ENCODE measurements around the gene PHF21A. TPM values are rescaled to one million over a fixed set of nuclear protein-coding genes. Genes with fewer than 3 reads are reported as not detected.

The PHF21A gene
- total and polyA plus RNA-seq, 2 of the 13 experiments (the other 11 are each of a cell fraction or from before 2014, with no cell fraction given), result 4.1 to 34.6 TPM

DNA sequence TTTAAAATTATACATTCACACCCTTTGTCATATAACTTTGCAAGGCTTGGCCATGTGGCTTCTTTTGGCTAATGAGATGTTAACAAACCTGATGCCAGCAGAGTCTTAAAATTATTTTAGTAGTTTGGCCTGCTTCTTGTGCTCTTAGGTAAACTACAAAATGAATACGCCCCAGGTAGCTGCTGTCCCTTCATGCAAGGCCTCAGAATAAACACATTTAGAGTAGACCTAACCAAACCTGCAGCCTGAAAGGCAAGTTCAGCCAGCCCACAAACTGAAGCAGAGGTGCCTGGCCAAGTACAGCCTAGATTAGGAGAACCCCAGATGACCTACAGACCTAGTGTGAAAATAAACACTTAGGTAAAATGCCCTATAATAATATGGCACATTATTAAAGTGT is 50.2 kb downstream of the PHF21A start:
- H3K36me3 ChIP-seq (replicated peaks in 1 of 2; ENCODE audit: control insufficient read depth in 1 of 2, insufficient read depth in 2 of 2, low read length in 2 of 2), result peaks cover 0 to 1% of the 10 kb centered on the region in 2 experiments; a peak in 2 of 5 replicates
- FAIRE-seq (no peak), DNase-seq (ENCODE audit: low spot score) (no peak), ATAC-seq (no peak)
- H3K9ac ChIP-seq (ENCODE audit: insufficient read depth, low read depth, low read length), result no peak overlapping the region
- no peaks in the 10 kb centered on the region for H3K9me3 ChIP-seq (ENCODE audit: low read length)
- H3K4me2 ChIP-seq (ENCODE audit: low read depth, low read length), result no peak overlapping the region
- H3K27ac ChIP-seq (ENCODE audit: extremely low read length, insufficient read depth, low read length), result no peak overlapping the region
- no peak overlapping the region for H2AFZ ChIP-seq (ENCODE audit: low read length)
- H3K79me2 ChIP-seq (ENCODE audit: insufficient read depth, low read length), result no peaks in the 10 kb centered on the region
- TF ChIP-seq ZNF572 (CRISPR knock-in tag; IDR thresholded peaks at IDR 0.05) (no peak), ZNF24 (IDR thresholded peaks at IDR 0.05) (no peak), MBNL3 (CRISPR knock-in tag; conservative IDR thresholded peaks at IDR 0.05) (no peak), PTBP1 (IDR thresholded peaks at IDR 0.05; ENCODE audit: low read depth, low read length, poor library complexity, severe bottlenecking) (no peak), RBM39 (IDR thresholded peaks at IDR 0.05; ENCODE audit: low read depth, low read length, poor library complexity, severe bottlenecking) (no peak), ZNF3 (CRISPR knock-in tag; IDR thresholded peaks at IDR 0.05) (no peak), ZNF142 (CRISPR knock-in tag; IDR thresholded peaks at IDR 0.05) (no peak), ZNF652 (CRISPR knock-in tag; IDR thresholded peaks at IDR 0.05; ENCODE audit: borderline replicate concordance, low read depth) (no peak), MED1 (CRISPR knock-in tag; IDR thresholded peaks at IDR 0.05) (no peak), NFKBIZ (CRISPR knock-in tag; IDR thresholded peaks at IDR 0.05) (no peak), FOXA3 (CRISPR knock-in tag; IDR thresholded peaks at IDR 0.05) (no peak), ARNT (IDR thresholded peaks at IDR 0.05) (no peak)
- TF ChIP-seq, protein P1, sequence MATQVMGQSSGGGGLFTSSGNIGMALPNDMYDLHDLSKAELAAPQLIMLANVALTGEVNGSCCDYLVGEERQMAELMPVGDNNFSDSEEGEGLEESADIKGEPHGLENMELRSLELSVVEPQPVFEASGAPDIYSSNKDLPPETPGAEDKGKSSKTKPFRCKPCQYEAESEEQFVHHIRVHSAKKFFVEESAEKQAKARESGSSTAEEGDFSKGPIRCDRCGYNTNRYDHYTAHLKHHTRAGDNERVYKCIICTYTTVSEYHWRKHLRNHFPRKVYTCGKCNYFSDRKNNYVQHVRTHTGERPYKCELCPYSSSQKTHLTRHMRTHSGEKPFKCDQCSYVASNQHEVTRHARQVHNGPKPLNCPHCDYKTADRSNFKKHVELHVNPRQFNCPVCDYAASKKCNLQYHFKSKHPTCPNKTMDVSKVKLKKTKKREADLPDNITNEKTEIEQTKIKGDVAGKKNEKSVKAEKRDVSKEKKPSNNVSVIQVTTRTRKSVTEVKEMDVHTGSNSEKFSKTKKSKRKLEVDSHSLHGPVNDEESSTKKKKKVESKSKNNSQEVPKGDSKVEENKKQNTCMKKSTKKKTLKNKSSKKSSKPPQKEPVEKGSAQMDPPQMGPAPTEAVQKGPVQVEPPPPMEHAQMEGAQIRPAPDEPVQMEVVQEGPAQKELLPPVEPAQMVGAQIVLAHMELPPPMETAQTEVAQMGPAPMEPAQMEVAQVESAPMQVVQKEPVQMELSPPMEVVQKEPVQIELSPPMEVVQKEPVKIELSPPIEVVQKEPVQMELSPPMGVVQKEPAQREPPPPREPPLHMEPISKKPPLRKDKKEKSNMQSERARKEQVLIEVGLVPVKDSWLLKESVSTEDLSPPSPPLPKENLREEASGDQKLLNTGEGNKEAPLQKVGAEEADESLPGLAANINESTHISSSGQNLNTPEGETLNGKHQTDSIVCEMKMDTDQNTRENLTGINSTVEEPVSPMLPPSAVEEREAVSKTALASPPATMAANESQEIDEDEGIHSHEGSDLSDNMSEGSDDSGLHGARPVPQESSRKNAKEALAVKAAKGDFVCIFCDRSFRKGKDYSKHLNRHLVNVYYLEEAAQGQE (IDR thresholded peaks at IDR 0.05; ENCODE audit: borderline replicate concordance in 1 of 2, low read depth in 1 of 2, low read length in 2 of 2), result no peak
- TF ChIP-seq, protein P2, sequence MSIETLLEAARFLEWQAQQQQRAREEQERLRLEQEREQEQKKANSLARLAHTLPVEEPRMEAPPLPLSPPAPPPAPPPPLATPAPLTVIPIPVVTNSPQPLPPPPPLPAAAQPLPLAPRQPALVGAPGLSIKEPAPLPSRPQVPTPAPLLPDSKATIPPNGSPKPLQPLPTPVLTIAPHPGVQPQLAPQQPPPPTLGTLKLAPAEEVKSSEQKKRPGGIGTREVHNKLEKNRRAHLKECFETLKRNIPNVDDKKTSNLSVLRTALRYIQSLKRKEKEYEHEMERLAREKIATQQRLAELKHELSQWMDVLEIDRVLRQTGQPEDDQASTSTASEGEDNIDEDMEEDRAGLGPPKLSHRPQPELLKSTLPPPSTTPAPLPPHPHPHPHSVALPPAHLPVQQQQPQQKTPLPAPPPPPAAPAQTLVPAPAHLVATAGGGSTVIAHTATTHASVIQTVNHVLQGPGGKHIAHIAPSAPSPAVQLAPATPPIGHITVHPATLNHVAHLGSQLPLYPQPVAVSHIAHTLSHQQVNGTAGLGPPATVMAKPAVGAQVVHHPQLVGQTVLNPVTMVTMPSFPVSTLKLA (IDR thresholded peaks at IDR 0.05), result no peak
- ChIA-PET POLR2A (no interaction called here), CTCF (ENCODE audit: low intra/inter-chr PET ratio, low total read pairs) (no interaction called here)
- in situ Hi-C loops (cut with HindIII; ENCODE audit: extremely low pct_ligation_motif_present, low pct_unique_long_range_greater_than_20kb), result no loop called here
- 0 out of 2 replicates have a peak, but pooled peaks cover 2% of the 10 kb centered on the region for H4K20me1 ChIP-seq (ENCODE audit: insufficient read depth, low read length)
- no peaks in the 10 kb centered on the region for H3K4me1 ChIP-seq (ENCODE audit: insufficient read depth, low read length)
- H3K27me3 ChIP-seq (ENCODE audit: control insufficient read depth in 1 of 2, insufficient read depth in 2 of 2, low read length in 2 of 2), result no peaks in the 10 kb centered on the region
- no TSS peak for BruUV-seq (replicated peaks)
- WGBS (ENCODE audit: low lambda C conversion rate), result 100% methylated on average over 1 of the region's 1 CpG
- no peak overlapping the region for H3K4me3 ChIP-seq (replicated peaks in 1 of 3; ENCODE audit: insufficient read depth in 1 of 3, low read depth in 2 of 3, low read length in 3 of 3)
- intact Hi-C loops (cut with micrococcal nuclease; ENCODE audit: unreplicated experiment), result no loop called here
